ENCODE results near the gene ALG12. TPM values are rescaled to one million over a fixed set of nuclear protein-coding genes. Genes with fewer than 3 reads are reported as not detected.

ALG12 gene
- total and polyA plus RNA-seq, 8 donors, result 2.3 to 30.7 (median 9.0) TPM

- Histone ChIP-seq H3K9me3 (no peaks in the 10 kb centered on the region), H3K27ac (peak overlapping the region in 3 of 5 donors; percentile 3 to 52 (median 46)), H3K36me3 (peaks cover 0 to 58% (median 52%) of the 10 kb centered on the region in 4 donors), H3K4me3 (peak overlapping the region in 1 of 4 donors; percentile 5), H3K27me3 (peaks cover 0 to 11% (median 8%) of the 10 kb centered on the region in 3 donors), H3K4me1 (peaks cover 17 to 22% (median 19%) of the 10 kb centered on the region in 4 donors)
- intact Hi-C loops (cut with DNase I; ENCODE audit: low total_unique reads), result no loop called here
- TF ChIP-seq CTCF (IDR thresholded peaks at IDR 0.05) (no peak), POLR2A (IDR thresholded peaks at IDR 0.05) (no peak), POLR2AphosphoS5 (IDR thresholded peaks at IDR 0.05) (no peak), EP300 (IDR thresholded peaks at IDR 0.05) (no peak)
- 80 to 89% (median 88%) methylated on average over 24 of the region's 24 CpGs for WGBS, 5 donors
- DNase-seq, result peak in 1 of 2 donors; percentile 58
Observed at GRCh38 chr22:49925525-49926128, 7.4 kb upstream of the ALG12 start.

GRCh38 chr22:49924113-49924833 is 6.0 kb upstream of the ALG12 start:
- WGBS, 5 donors, result 94 to 97% (median 96%) methylated on average over 16 to 31 of the region's 31 CpGs
- peaks cover 12 to 21% (median 19%) of the 10 kb centered on the region in 4 donors for H3K4me1 ChIP-seq
- intact Hi-C loops (cut with DNase I; ENCODE audit: low total_unique reads), result no loop called here
- peaks cover 5 to 65% (median 59%) of the 10 kb centered on the region in 4 donors for H3K36me3 ChIP-seq
- no peak for DNase-seq
- TF ChIP-seq POLR2AphosphoS5 (IDR thresholded peaks at IDR 0.05) (no peak), CTCF (IDR thresholded peaks at IDR 0.05) (no peak), EP300 (IDR thresholded peaks at IDR 0.05) (no peak)
- no peak overlapping the region for H3K4me3 ChIP-seq
- peak overlapping the region in 1 of 5 donors; percentile 24 for H3K27ac ChIP-seq
- no peaks in the 10 kb centered on the region for H3K9me3 ChIP-seq
- H3K27me3 ChIP-seq, result peaks cover 0 to 9% (median 7%) of the 10 kb centered on the region in 3 donors

GRCh38 chr22:49923445-49923844 is 5.2 kb upstream of the ALG12 start:
- WGBS, 5 donors, result 62 to 83% (median 75%) methylated on average over 16 of the region's 16 CpGs
- DNase-seq, result no peak
- H3K27ac ChIP-seq, result peak overlapping the region in 1 of 5 donors; percentile 24
- peaks cover 5 to 65% (median 59%) of the 10 kb centered on the region in 4 donors for H3K36me3 ChIP-seq
- TF ChIP-seq CTCF (IDR thresholded peaks at IDR 0.05) (peak in 1 of 7 experiments; percentile 12), EP300 (IDR thresholded peaks at IDR 0.05) (no peak)
- H3K4me1 ChIP-seq, result peaks cover 11 to 23% (median 19%) of the 10 kb centered on the region in 4 donors
- H3K9me3 ChIP-seq, result no peaks in the 10 kb centered on the region
- intact Hi-C loops (cut with DNase I; ENCODE audit: low total_unique reads), result no loop called here
- H3K27me3 ChIP-seq, result peaks cover 0 to under 1% (median 0%) of the 10 kb centered on the region in 3 donors
- H3K4me3 ChIP-seq, result no peak overlapping the region

GRCh38 chr22:49922926-49923325 is 4.7 kb upstream of the ALG12 start:
- Histone ChIP-seq H3K9me3 (no peaks in the 10 kb centered on the region), H3K4me1 (peaks cover 11 to 23% (median 19%) of the 10 kb centered on the region in 4 donors), H3K27ac (no peak overlapping the region), H3K27me3 (no peaks in the 10 kb centered on the region), H3K4me3 (no peak overlapping the region), H3K36me3 (peaks cover 5 to 65% (median 58%) of the 10 kb centered on the region in 4 donors)
- intact Hi-C loops (cut with DNase I; ENCODE audit: low total_unique reads), result no loop called here
- WGBS, 5 donors, result 88 to 97% (median 92%) methylated on average over 20 to 25 of the region's 25 CpGs
- DNase-seq, result no peak
- TF ChIP-seq POLR2A (IDR thresholded peaks at IDR 0.05) (no peak), POLR2AphosphoS5 (IDR thresholded peaks at IDR 0.05) (no peak)

All from stomach (tissue), 9 donors.